ENCODE results near the gene PHF14.
"Not testable (repeated sequence)": the region's sequence is repeated elsewhere in the genome, so short reads cannot be mapped to it uniquely, and the experiment has no call there.

DNA sequence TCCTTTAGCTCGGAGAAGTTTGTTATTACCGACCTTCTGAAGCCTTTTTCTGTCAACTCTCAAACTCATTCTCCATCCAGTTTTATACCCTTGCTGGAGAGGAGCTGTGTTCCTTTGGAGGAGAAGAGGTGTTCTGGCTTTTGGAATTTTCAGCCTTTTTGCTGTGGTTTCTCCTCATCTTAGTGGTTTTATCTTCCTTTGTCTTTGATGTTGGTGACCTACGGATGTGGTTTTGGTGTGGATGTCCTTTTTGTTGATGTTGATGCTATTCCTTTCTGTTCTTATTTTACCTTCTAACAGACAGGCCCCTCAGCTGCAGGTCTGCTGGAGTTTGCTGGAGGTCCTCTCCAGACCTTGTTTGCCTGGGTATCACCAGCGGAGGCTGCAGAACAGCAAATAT, 8.7 kb upstream of the PHF14 start:
- not testable (repeated sequence) for TF ChIP-seq ARNTL (CRISPR knock-in tag; IDR thresholded peaks at IDR 0.05; ENCODE audit: borderline replicate concordance, low read depth); GLIS3 (CRISPR knock-in tag; IDR thresholded peaks at IDR 0.05); TOX (CRISPR knock-in tag; IDR thresholded peaks at IDR 0.05; ENCODE audit: borderline replicate concordance); ZFP30 (CRISPR knock-in tag; IDR thresholded peaks at IDR 0.05); SNAI2 (CRISPR knock-in tag; IDR thresholded peaks at IDR 0.05)
- TF ChIP-seq, protein P1, sequence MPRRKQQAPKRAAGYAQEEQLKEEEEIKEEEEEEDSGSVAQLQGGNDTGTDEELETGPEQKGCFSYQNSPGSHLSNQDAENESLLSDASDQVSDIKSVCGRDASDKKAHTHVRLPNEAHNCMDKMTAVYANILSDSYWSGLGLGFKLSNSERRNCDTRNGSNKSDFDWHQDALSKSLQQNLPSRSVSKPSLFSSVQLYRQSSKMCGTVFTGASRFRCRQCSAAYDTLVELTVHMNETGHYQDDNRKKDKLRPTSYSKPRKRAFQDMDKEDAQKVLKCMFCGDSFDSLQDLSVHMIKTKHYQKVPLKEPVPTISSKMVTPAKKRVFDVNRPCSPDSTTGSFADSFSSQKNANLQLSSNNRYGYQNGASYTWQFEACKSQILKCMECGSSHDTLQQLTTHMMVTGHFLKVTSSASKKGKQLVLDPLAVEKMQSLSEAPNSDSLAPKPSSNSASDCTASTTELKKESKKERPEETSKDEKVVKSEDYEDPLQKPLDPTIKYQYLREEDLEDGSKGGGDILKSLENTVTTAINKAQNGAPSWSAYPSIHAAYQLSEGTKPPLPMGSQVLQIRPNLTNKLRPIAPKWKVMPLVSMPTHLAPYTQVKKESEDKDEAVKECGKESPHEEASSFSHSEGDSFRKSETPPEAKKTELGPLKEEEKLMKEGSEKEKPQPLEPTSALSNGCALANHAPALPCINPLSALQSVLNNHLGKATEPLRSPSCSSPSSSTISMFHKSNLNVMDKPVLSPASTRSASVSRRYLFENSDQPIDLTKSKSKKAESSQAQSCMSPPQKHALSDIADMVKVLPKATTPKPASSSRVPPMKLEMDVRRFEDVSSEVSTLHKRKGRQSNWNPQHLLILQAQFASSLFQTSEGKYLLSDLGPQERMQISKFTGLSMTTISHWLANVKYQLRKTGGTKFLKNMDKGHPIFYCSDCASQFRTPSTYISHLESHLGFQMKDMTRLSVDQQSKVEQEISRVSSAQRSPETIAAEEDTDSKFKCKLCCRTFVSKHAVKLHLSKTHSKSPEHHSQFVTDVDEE (CRISPR knock-in tag; IDR thresholded peaks at IDR 0.05): not testable (repeated sequence)
- TF ChIP-seq, protein P2, sequence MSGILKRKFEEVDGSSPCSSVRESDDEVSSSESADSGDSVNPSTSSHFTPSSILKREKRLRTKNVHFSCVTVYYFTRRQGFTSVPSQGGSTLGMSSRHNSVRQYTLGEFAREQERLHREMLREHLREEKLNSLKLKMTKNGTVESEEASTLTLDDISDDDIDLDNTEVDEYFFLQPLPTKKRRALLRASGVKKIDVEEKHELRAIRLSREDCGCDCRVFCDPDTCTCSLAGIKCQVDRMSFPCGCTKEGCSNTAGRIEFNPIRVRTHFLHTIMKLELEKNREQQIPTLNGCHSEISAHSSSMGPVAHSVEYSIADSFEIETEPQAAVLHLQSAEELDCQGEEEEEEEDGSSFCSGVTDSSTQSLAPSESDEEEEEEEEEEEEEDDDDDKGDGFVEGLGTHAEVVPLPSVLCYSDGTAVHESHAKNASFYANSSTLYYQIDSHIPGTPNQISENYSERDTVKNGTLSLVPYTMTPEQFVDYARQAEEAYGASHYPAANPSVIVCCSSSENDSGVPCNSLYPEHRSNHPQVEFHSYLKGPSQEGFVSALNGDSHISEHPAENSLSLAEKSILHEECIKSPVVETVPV (CRISPR knock-in tag; IDR thresholded peaks at IDR 0.05): not testable (repeated sequence)
